ENCODE data around the gene DNAH9.

Gene DNAH9

DNA sequence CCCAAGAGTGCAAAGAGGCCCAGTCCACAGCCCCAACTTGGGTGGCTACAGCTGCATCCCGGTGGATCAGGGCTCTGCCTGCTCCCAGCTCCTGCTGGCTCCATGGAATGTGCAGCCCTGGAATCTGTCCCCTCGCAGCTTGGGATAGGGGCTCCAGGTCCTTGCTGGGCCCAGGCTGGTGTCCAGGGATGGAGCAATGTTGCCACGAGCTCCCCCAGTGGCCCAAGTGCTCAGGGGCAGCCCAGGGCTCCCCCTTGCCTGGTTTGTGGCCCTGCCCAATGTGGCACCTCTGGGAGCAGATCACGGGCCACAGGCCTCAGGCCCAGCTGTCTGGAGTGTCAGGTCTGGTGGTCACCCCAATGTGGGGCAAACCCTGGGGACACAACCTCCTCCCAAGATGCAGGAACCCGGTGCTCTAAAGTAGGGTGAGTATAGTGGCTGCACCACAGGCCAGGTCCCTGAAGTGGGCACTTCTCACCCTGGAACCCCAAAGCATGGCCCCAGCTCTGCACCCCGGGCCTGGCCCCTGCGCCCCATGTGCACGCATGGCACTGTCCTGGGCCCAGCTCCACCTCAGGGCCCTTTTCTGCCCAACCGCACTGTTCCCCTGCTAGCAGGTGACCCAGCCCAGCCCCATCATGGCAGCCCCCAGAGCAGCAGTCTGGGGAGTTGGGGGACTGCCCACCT is 14.8 kb upstream of the DNAH9 start:
- in situ Hi-C loops (cut with HindIII; ENCODE audit: low sequenced_read_pairs) = no loop called here
- DNase-seq (ENCODE audit: low read depth, low spot score) = no peak
- TF ChIP-seq CTCF (IDR thresholded peaks at IDR 0.05; ENCODE audit: low read depth, low read length) = no peak
- no peak overlapping the region for H3K4me3 ChIP-seq (ENCODE audit: low read depth, low read length)

DNA sequence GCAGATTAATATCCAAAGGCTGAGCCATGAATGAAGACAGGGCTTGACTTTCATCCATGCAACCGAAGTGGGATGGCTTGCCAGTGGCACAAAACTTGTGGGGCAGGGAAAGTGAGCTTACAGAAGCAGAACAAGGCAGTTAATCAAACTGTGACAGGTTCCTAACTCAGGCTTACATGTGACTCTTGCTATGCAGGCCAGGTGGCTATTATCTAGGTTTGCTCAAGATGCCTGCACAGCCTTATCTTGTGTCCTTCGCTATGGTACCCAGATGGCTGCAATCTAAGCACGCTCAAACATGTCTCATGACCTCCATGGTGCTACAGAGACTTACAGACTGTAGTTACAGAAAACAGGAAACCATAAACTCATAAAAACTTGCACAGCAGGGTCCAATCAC is 8.6 kb upstream of the DNAH9 start:
- in situ Hi-C loops (cut with HindIII; ENCODE audit: low sequenced_read_pairs) = no loop called here
- DNase-seq (ENCODE audit: low read depth, low spot score) = no peak
- TF ChIP-seq CTCF (IDR thresholded peaks at IDR 0.05; ENCODE audit: low read depth, low read length) = no peak
- no peak overlapping the region for H3K4me3 ChIP-seq (ENCODE audit: low read depth, low read length)

GRCh38 chr17:11601661-11602060 is 3.4 kb downstream of the DNAH9 start:
- no peak overlapping the region for H3K4me3 ChIP-seq (ENCODE audit: low read depth, low read length)
- TF ChIP-seq CTCF (IDR thresholded peaks at IDR 0.05; ENCODE audit: low read depth, low read length) = no peak
- in situ Hi-C loops (cut with HindIII; ENCODE audit: low sequenced_read_pairs) = no loop called here
- DNase-seq (ENCODE audit: low read depth, low spot score) = no peak

GRCh38 chr17:11608396-11608795 is 10.1 kb downstream of the DNAH9 start:
- DNase-seq (ENCODE audit: low read depth, low spot score) = no peak
- in situ Hi-C loops (cut with HindIII; ENCODE audit: low sequenced_read_pairs) = no loop called here
- no peak overlapping the region for H3K4me3 ChIP-seq (ENCODE audit: low read depth, low read length)
- no peak for TF ChIP-seq CTCF (IDR thresholded peaks at IDR 0.05; ENCODE audit: low read depth, low read length)

DNA sequence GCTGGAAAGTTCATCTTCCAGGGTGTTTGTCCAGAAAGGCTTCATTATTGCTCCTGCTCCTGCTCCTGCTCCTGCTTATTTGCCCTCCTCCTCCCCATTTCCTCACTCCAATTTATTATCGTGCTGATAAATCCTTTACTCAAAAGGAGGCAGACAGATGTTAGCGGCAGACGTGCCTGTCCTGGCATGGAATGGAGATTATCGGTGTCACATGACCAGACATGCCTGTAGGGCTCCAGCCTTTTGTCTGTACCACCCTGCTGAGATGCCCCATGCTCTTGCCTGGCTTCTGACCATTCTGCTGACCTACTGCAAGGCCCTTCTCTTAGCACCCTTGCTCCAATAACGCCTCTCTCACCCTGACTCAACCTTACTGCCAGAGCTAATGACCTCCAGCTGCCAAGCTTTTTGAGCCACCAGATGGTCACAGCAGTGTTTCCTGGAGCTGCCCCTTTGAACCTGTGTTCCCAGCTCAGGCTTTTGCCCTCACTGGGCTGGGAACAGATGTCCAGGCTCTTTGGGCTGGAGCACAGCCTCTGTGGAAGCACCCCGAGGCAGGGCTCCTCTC is 12.8 kb downstream of the DNAH9 start:
- H3K4me3 ChIP-seq (ENCODE audit: low read depth, low read length) = no peak overlapping the region
- no peak for DNase-seq (ENCODE audit: low read depth, low spot score)
- in situ Hi-C loops (cut with HindIII; ENCODE audit: low sequenced_read_pairs) = no loop called here
- TF ChIP-seq CTCF (IDR thresholded peaks at IDR 0.05; ENCODE audit: low read depth, low read length) = no peak

DNA sequence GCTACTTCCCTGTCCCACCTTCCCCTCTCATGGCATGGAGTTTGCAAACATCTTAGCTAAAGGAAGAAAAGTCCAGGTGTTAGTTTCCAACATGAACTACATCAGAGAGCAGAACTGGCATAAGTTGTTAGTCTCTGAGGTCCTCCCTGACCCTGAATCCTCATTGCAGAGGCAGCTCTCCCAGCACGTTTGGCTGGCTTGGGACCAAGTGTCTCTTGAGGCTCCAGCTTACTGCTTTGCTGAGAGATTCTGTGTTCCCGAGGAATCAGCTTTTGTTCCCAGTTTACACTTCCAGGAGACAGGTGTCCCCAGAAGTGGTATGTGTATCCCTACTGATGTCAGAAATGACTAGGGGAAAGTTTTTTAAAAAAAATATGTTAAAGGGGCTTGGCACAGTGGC is 14.7 kb downstream of the DNAH9 start:
- in situ Hi-C loops (cut with HindIII; ENCODE audit: low sequenced_read_pairs) = no loop called here
- H3K4me3 ChIP-seq (ENCODE audit: low read depth, low read length) = no peak overlapping the region
- no peak for DNase-seq (ENCODE audit: low read depth, low spot score)
- no peak for TF ChIP-seq CTCF (IDR thresholded peaks at IDR 0.05; ENCODE audit: low read depth, low read length)
